Activated CD4-positive, alpha-beta T cell treated with anti-CD3 and anti-CD28 coated beads for 4 hours (primary cell): ENCODE data around the gene C11orf54.
A peak's percentile ranks its signal among the peaks of the same experiment; 100 is the strongest.
"Not testable (repeated sequence)": the region's sequence is repeated elsewhere in the genome, so short reads cannot be mapped to it uniquely, and the experiment has no call there.

Source experiments
- DNase-seq, 2 donors: peaks; one replicate each; pipeline ENCODE4 v3.0.0-alpha.2; 2020

Gene C11orf54

GRCh38 chr11:93734427-93735222 is 6.8 kb upstream of the C11orf54 start:
- DNase-seq: no peak

DNA sequence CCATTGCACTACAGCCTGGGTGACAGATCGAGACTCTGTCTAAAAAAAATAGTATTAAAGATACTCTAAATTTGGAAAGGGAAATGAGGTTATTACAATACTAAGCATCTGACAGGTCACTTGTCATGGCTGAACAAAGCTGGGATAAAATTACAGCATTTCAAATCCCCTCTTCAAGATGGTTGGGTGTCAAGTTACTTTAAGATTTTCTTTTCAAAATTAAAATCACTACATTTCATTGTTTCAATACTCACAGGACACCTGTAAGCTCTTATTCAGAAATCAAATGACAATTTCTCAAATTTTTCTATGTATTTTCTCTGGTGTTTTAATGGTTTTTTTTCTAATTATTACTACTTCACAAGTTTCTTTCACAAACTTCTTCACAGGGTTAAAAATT is 5.8 kb upstream of the C11orf54 start:
- no peak for DNase-seq

DNA sequence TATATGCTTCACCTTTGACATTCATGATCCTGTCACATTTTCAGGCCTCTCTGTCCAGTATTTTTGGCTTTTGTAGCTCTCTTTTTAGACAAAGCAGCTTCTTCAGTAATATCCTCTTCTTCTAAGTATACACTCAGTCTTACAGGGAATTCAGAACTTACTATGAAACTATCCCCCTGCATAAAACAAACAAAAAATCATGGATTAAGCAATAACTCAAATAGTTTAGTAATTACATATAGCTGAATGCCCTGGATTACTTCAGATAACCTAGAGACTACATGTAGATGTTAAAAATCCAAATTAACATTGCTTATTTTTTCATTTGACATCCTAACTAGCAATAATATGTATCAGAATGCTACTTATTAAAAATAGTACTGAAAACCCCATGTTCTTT is 5.3 kb upstream of the C11orf54 start:
- no peak for DNase-seq

DNA sequence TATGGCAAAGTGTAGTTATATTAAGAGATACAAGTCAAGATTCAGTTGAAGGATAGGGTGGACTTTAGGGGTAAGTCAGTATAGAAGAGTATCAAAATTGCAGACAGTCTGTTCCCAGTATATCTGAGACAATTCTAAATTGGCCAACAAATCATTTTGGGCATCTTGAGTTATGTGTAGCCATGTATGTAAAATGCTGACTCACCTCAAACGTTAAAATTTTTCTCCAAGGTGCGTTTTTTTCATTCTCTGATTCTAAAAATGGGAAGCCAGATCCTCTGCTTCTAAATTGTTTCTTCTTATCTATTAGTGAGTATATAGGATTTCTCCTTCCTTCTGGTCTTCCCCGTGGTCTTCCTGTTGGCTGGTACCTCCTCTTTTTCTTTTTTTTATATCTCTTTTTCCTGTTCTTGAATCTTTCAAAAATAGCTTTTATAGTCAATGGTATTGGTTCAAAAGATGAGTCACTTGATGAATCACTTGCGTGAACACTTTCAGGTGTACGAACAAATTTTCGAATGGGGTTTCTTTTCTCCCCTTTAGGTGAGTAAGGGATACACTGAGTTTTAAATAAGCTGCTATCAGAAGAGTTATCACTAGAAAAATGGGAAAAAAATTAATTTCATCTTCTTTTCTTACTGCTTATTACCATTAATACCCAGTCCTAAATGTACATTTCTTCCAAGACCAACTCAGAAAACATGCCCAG is 3.4 kb upstream of the C11orf54 start:
- DNase-seq: peak in 1 of 2 donors; percentile 15

- DNase-seq: no peak
Measured at GRCh38 chr11:93738647-93739081, 2.8 kb upstream of the C11orf54 start.

- peak; percentile 37 to 38 for DNase-seq
Measured at GRCh38 chr11:93740031-93740729, 1.3 kb upstream of the C11orf54 start.

DNA sequence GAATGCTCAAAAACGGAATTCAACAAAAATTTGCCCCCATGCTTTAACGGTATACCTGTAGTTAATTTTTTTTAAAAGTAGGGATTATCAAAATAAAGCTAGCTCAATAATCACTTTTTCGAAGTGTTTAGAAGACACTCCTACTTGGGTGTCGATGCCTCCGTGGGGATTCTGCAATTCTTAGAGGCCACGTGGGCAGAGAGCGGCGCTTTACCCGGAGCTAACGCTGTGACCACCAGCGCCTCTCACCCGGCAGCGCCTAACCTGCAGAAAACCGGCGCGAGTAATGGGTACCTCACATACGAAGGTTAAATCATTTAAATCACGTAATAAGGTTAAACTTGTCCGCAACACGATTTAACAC is 760 bp upstream of the C11orf54 start:
- DNase-seq: peak; percentile 64 to 69

- DNase-seq: no peak
Measured at GRCh38 chr11:93741882-93742226, 382 bp downstream of the C11orf54 start.

GRCh38 chr11:93743291-93743690 is 1.8 kb downstream of the C11orf54 start:
- DNase-seq: no peak

DNA sequence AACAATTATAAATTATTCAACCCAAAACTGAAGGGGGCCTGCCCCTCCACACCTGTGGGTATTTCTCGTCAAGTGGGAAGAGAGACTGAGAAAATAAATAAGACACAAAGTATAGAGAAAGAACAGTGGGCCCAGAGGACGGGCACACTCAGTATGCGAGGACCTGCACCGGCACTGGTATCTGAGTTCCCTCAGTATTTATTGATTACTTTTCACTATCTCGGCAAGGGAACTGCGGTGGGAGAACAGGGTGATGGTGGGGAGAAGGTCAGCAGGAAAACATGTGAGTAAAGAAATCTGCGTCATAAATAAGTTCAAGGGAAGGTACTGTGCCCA is 3.2 kb downstream of the C11orf54 start:
- no peak for DNase-seq

GRCh38 chr11:93745005-93745755 is 3.7 kb downstream of the C11orf54 start:
- DNase-seq: not testable (repeated sequence)

GRCh38 chr11:93746101-93746500 is 4.6 kb downstream of the C11orf54 start:
- DNase-seq: no peak

DNA sequence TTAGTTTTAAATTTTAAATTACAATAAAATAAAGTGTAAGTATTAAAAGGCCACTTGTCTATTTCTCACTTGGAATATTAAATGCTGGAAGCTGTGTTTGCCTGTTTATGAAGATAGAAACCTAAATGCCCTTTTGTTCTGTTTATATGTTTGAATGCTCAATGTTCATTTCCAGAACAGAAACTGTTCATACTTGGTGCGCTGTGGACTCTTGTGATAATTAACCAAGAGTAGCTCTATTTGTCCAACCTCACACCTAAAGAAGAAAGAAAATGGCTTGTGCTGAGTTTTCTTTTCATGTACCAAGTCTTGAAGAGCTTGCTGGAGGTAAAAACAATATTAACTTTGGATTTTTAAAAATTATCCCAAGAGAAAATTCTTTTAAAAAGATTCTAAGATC is 5.7 kb downstream of the C11orf54 start:
- DNase-seq: no peak

GRCh38 chr11:93751001-93751400 is 9.5 kb downstream of the C11orf54 start:
- no peak for DNase-seq

DNA sequence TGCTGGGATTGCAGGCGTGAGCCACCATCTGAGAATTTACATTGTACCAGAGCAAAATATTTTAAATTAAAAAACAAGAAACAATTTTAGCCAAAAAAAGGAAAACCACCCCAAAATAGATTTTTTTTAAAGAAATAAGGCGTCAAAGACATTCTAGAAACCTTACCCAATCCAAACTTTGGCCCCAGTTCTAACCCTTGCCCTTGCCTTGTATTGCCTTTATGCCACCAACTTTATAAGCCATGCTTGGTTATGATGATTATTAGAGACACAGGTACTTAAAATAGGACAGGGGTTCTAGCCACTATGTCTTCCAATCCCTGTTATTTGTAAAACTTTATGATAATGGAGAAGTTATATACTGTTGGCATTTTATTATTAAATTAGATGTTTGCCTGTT is 11.8 kb downstream of the C11orf54 start:
- no peak for DNase-seq

DNA sequence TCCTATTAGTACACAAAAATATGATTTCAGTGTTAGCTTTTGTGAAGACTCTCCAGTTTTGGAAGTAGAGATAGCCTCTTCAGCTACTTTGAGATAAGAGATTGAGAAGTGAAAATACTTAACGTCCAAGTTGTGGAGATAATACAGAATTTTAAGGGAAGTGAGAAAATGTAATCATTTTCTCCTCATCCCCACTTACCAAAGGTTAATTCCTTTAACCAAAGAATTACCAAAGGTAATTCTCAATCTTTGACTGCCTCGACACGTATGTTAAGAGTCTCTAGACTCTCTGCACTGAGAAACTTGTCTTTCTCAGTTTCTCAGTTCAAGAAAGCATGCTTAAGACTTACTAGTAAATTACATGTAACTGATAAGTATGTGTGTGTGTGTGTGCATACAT is 15.3 kb downstream of the C11orf54 start:
- no peak for DNase-seq

GRCh38 chr11:93757301-93757700 is 15.8 kb downstream of the C11orf54 start:
- DNase-seq: no peak

DNA sequence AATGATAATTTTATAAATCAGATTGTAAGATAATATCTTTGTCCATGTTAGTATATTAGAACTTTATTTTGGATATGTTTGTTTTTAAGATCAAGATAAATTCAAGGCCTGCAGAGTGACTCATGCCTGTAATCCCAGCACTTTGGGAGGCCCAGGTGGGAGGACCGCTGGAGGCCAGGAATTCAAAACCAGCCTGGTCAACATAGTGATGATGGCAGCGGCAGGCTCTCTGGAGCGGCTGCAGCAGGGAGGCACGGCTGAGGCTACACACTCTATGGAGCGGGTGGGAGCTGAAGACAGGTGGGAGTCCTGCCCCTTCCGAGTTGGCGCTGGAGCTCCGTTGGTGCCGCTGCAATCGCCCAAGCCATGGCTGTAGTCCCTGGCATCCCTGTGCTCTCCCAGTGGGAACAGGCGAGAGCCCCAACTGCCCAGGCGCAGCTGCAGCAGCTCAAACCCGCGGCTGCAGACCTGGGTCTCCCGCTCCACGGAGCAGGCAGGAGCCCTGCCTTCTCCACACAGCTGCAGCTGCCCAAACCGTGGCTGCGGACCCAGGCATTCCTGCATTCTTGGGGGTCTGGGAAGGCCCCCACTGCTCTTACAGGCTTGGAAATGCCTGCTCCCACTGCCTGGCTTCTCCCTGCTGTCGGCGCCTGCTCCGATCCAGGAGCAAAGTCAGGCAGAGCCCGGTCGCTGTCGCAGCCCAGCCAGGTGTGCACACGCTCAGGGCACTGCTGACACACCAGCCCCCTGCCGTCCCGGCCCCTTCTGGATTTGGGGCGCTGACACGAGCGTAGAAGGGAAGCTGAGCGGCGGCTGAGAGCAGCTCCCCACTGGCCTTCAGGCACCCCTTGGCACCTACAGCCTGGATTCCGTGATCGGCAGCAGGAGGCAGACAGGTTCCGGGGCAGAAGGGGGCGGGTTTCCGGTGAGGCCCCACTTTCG is 16.7 kb downstream of the C11orf54 start:
- no peak for DNase-seq

- not testable (repeated sequence) for DNase-seq
Measured at GRCh38 chr11:93759123-93759522, 17.7 kb downstream of the C11orf54 start.

DNA sequence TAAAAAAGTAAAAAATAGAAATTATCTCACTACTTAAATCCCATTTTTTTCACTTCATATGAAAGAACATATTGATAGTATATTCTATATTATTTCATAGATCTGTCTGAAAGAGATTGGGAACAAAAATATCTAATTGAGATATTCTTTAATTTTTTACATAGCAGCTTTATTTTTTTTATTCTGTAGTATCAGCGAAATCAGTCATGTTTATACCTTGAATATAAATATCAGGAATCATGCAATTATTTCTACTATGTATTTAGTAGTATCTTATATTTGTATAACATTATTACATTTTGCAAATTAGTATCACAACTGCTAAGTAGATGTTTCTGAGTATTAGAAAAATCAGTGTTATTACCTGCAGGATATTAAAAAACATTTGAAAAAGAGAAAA is 20.4 kb downstream of the C11orf54 start:
- no peak for DNase-seq

GRCh38 chr11:93765551-93765950 is 24.1 kb downstream of the C11orf54 start:
- DNase-seq: no peak

GRCh38 chr11:93766504-93766903 is 25.0 kb downstream of the C11orf54 start:
- DNase-seq: no peak
